GM12892 (cell line): ENCODE data around the gene C8A.

ENCODE experiments used
- POLR2A ChIP-seq: IDR thresholded peaks from 2 replicates; pipeline ENCODE4 v1.6.1; 2011; ENCODE audit warnings: low read depth, low read length, control low read depth
- POLR2AphosphoS5 ChIP-seq: IDR thresholded peaks from 2 replicates; pipeline ENCODE4 v1.6.1; 2011; ENCODE audit warnings: low read depth, low read length, control low read depth
- TAF1 ChIP-seq: IDR thresholded peaks from 2 replicates; pipeline ENCODE4 v1.6.1; 2011; ENCODE audit warnings: low read depth, mild to moderate bottlenecking, control low read depth, low read length, borderline replicate concordance

GRCh38 chr1:56816264-56816663 lies 38.3 kb upstream of the C8A start:
- no peak for TF ChIP-seq POLR2AphosphoS5
- TF ChIP-seq POLR2A: no peak
- no peak for TF ChIP-seq TAF1
